Natural killer cell (primary cell): ENCODE data around the gene SLC6A8. TPM values are rescaled to one million over a fixed set of nuclear protein-coding genes. Genes with fewer than 3 reads are reported as not detected.

Experiments
- ATAC-seq, 3 donors: fragments of 150-1000 bp in 2 of 3; fragments of 200-7000 bp in 1 of 3; cut with Tn5 transposase; 1 replicate in 1 of 3; 2 replicates in 2 of 3; pipeline ENCODE4 v1.10.0; 2021; ENCODE audit warnings: mild to moderate bottlenecking in 2 of 3, moderate library complexity in 2 of 3
- DNase-seq, 2 donors: peaks; one replicate each; pipeline versions ENCODE4 v3.0.0 to v3.0.0-alpha.2; 2013 to 2021; ENCODE audit warnings: mixed read lengths in 1 of 2
- H3K27ac ChIP-seq: one replicate; pipeline ENCODE4 v1.5.1; 2013; ENCODE audit warnings: mild to moderate bottlenecking, low read length
- H3K27me3 ChIP-seq: one replicate; pipeline ENCODE4 v1.6.1; 2013; ENCODE audit warnings: low read length; ENCODE audit not compliant: control insufficient read depth, insufficient read depth
- H3K36me3 ChIP-seq: one replicate; pipeline ENCODE4 v1.6.1; 2013; ENCODE audit warnings: low read length; ENCODE audit not compliant: control insufficient read depth, insufficient read depth
- H3K4me1 ChIP-seq: one replicate; pipeline ENCODE4 v1.6.1; 2013; ENCODE audit warnings: low read length; ENCODE audit not compliant: control insufficient read depth, insufficient read depth
- H3K4me3 ChIP-seq: one replicate; pipeline ENCODE4 v1.5.1; 2013; ENCODE audit warnings: low read length
- H3K9me3 ChIP-seq: one replicate; pipeline ENCODE4 v1.6.1; 2013; ENCODE audit warnings: low read length; ENCODE audit not compliant: control insufficient read depth, insufficient read depth
- H3K27ac Mint-ChIP-seq, 2 donors: one replicate each; pipeline ENCODE4 v1.8.0; 2022; ENCODE audit warnings: mild to moderate bottlenecking in 2 of 2, mixed read lengths in 2 of 2, moderate library complexity in 1 of 2
- H3K27me3 Mint-ChIP-seq, 2 donors: one replicate each; pipeline ENCODE4 v1.8.0; 2022; ENCODE audit warnings: low read depth in 2 of 2, mixed read lengths in 2 of 2
- H3K36me3 Mint-ChIP-seq: one replicate; pipeline ENCODE4 v1.8.0; 2022; ENCODE audit warnings: mixed read lengths
- H3K4me1 Mint-ChIP-seq, 2 donors: one replicate each; pipeline ENCODE4 v1.8.0; 2022; ENCODE audit warnings: mixed read lengths in 2 of 2
- H3K4me3 Mint-ChIP-seq: one replicate; pipeline ENCODE4 v1.8.0; 2022; ENCODE audit warnings: mild to moderate bottlenecking, moderate library complexity, mixed read lengths
- H3K9me3 Mint-ChIP-seq, 2 donors: one replicate each; pipeline ENCODE4 v1.8.0; 2022; ENCODE audit warnings: mixed read lengths in 2 of 2
- WGBS: methylation state at CpG from one replicate; pipeline ENCODE4 v1.1.7; 2013; ENCODE audit warnings: missing lambda C conversion rate; ENCODE audit not compliant: insufficient coverage; 5-methylcytosine and 5-hydroxymethylcytosine counted together
- intact Hi-C: fragments of 100-400 bp; cut with micrococcal nuclease; formaldehyde crosslinking; loops from one replicate; pipeline ENCODE4 v1.14.2; 2022
- total RNA-seq, 4 donors: library from RNA; stranded (reverse); fragments of 120-200 nt in 1 of 4; gene quantifications; one replicate each; pipeline versions ENCODE4 v1.2.3 to v1.2.4, GENCODE V29; 2013 to 2022
- TF ChIP-seq, protein P1 (sequence below): fragments of 200-600 bp; IDR thresholded peaks from one replicate; pipeline ENCODE4 v1.8.0; 2022; ENCODE audit warnings: antibody characterized with exemption

SLC6A8 gene
- total RNA-seq, 3 donors from 2014 or later (not counting 1 experiment from before 2014, with no cell fraction given), result 0.77 to 2.5 (median 1.4) TPM

DNA sequence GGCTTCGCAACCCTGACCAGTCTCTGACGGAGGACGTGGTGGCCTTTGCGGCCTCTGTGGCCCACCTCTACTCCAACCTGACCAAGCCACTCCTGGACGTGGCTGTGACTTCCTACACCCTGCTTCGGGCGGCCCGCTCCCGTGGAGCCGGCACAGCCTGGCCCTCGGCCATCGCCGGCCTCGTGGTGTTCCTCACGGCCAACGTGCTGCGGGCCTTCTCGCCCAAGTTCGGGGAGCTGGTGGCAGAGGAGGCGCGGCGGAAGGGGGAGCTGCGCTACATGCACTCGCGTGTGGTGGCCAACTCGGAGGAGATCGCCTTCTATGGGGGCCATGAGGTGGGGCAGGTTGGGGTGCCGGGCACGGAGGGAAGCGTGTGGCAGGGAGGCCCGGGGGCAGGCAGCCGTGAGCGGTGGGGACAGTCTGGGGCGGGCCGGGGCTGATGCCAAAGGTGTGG lies 38.1 kb downstream of the SLC6A8 start:
- WGBS, result 80% methylated on average over 35 of the region's 35 CpGs
- Mint-ChIP-seq H3K4me1 (peaks cover 18 to 30% of the 10 kb centered on the region in 2 donors), H3K27me3 (no peaks in the 10 kb centered on the region), H3K9me3 (no peaks in the 10 kb centered on the region), H3K36me3 (no peaks in the 10 kb centered on the region), H3K27ac (peak overlapping the region in 1 of 2 donors; percentile 85), H3K4me3 (peak overlapping the region; percentile 56)
- Histone ChIP-seq H3K27ac (peak overlapping the region; percentile 93), H3K9me3 (no peaks in the 10 kb centered on the region), H3K4me3 (no peak overlapping the region), H3K36me3 (peaks cover 6% of the 10 kb centered on the region), H3K27me3 (no peaks in the 10 kb centered on the region), H3K4me1 (peaks cover 60% of the 10 kb centered on the region)
- intact Hi-C loops, result no loop called here
- DNase-seq (peak in 1 of 2 donors; percentile 14), ATAC-seq (no peak)
- TF ChIP-seq, protein P1, sequence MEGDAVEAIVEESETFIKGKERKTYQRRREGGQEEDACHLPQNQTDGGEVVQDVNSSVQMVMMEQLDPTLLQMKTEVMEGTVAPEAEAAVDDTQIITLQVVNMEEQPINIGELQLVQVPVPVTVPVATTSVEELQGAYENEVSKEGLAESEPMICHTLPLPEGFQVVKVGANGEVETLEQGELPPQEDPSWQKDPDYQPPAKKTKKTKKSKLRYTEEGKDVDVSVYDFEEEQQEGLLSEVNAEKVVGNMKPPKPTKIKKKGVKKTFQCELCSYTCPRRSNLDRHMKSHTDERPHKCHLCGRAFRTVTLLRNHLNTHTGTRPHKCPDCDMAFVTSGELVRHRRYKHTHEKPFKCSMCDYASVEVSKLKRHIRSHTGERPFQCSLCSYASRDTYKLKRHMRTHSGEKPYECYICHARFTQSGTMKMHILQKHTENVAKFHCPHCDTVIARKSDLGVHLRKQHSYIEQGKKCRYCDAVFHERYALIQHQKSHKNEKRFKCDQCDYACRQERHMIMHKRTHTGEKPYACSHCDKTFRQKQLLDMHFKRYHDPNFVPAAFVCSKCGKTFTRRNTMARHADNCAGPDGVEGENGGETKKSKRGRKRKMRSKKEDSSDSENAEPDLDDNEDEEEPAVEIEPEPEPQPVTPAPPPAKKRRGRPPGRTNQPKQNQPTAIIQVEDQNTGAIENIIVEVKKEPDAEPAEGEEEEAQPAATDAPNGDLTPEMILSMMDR, result no peak

DNA sequence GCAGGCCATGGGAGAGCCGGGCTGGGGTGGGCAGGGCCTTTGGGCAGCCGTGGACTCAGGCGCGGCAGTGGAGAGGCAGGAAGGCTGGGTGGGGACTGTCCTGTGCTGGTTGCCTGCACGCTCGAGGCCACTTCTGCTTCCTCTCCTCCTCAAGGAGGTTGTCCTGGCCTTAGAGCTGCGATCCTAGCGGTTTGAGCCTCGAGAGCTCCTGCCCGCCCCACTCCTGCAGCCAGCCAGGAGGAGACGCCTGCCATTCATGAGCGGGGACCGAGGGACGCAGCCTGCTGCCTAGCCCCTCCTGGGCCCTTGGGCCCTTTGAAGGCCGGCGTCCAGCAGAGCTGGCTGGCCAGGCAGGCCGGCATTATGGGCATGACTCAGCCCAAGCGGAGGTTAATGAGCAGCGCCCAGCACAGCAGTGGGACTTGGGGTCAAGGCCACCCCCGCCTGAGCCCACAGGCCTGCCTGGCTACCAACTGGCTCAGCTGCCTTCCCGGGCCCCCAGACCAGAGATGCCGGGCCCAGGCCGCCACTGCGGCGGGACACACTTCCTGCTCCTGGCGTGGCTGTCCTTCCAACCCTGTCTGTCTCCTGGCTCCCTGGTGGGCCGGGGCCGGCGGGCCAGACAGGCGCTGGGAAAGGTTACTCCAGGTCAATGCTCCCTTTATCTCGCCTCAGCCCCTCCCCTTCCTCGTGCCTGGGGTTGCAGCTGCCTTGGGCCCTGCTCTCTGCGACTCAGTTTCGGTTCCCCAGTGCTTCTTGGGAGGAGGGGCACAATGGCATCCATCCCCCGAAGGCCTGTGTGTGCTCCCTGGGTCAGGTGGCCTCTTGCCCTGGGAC lies 38.8 kb downstream of the SLC6A8 start:
- H3K4me1 ChIP-seq, result peaks cover 60% of the 10 kb centered on the region
- peak; percentile 16 to 31 (median 17) for ATAC-seq
- intact Hi-C loops, result no loop called here

DNA sequence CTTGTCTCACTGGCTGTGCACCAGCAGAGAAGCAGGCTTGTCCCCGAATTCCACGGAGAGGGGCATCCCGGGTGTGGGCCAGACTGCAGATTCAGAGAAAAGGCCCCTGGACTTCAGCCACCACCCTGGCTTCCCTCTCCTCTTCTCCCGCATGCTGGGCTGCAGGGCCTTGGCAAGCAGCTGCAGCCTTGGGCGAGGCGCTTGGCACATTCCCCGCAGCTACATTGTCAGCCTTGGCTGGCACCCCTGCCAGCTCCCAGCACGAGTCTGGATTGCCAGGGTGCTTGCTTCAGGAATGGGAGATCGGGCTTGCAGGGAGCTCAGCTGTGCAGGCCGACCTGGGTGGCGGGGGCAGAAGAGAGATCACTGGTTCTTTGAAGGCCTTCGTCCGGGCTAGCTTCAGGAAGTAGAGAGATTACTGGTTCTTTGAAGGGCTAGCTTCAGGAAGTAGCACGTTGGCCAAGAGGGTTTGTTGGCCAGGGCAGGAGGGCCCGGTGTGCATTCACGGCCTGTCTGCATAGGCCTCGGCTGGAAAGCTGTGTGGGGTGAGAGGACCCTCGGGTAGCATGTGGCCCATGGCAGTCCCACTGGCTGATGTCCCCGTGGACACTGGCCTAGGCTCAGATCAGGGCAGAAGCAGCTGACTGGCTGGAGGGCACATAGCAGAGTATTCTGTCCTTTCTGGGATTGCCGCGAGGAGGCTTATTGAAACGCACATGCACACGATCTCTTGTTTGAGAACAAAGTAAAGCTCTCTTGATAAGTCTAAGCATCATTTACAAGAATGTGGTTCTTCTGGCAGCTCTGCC lies 39.6 kb downstream of the SLC6A8 start:
- intact Hi-C loops, result no loop called here
- peaks cover 57% of the 10 kb centered on the region for H3K4me1 ChIP-seq

More for the DNA sequence above, 38.8 kb downstream of the SLC6A8 start:
- peak overlapping the region; percentile 93 for H3K27ac ChIP-seq
- no peaks in the 10 kb centered on the region for H3K9me3 Mint-ChIP-seq
- no peaks in the 10 kb centered on the region for H3K27me3 ChIP-seq
- H3K9me3 ChIP-seq, result no peaks in the 10 kb centered on the region
- peak overlapping the region; percentile 71 to 85 for H3K27ac Mint-ChIP-seq
- H3K36me3 Mint-ChIP-seq, result no peaks in the 10 kb centered on the region
- peaks cover 18 to 36% of the 10 kb centered on the region in 2 donors for H3K4me1 Mint-ChIP-seq
- peak overlapping the region; percentile 22 for H3K4me3 ChIP-seq
- peak; percentile 42 to 71 for DNase-seq
- peaks cover 6% of the 10 kb centered on the region for H3K36me3 ChIP-seq
- H3K4me3 Mint-ChIP-seq, result peak overlapping the region; percentile 72
- TF ChIP-seq, protein P1, result no peak
- 13% methylated on average over 32 of the region's 35 CpGs for WGBS
- no peaks in the 10 kb centered on the region for H3K27me3 Mint-ChIP-seq

More for the DNA sequence above, 39.6 kb downstream of the SLC6A8 start:
- peak in 1 of 2 donors; percentile 8 for DNase-seq
- WGBS, result 25% methylated on average over 23 of the region's 23 CpGs
- no peaks in the 10 kb centered on the region for H3K9me3 ChIP-seq
- H3K36me3 ChIP-seq, result peaks cover 3% of the 10 kb centered on the region
- no peak overlapping the region for H3K4me3 ChIP-seq
- no peaks in the 10 kb centered on the region for H3K27me3 Mint-ChIP-seq
- peak overlapping the region; percentile 71 to 85 for H3K27ac Mint-ChIP-seq
- peak overlapping the region; percentile 72 for H3K4me3 Mint-ChIP-seq
- peak overlapping the region; percentile 93 for H3K27ac ChIP-seq
- no peaks in the 10 kb centered on the region for H3K9me3 Mint-ChIP-seq
- TF ChIP-seq, protein P1, result no peak
- no peaks in the 10 kb centered on the region for H3K36me3 Mint-ChIP-seq
- no peaks in the 10 kb centered on the region for H3K27me3 ChIP-seq
- H3K4me1 Mint-ChIP-seq, result peaks cover 12 to 33% of the 10 kb centered on the region in 2 donors
- no peak for ATAC-seq
